Calu3 (cell line): ENCODE results near the gene ULK2. TPM values are rescaled to one million over a fixed set of nuclear protein-coding genes. Genes with fewer than 3 reads are reported as not detected.

ENCODE experiments used
- BruUV-seq: library from RNA; stranded (reverse); fragments of 400-500 nt; replicated peaks from 2 replicates; lab custom pipeline; 2021; lab: Mats Ljungman, UMichigan
- CTCF ChIA-PET: fragments of 300-600 bp; sonication (Branson Sonifier 250); formaldehyde crosslinking; loops from one replicate; lab custom pipeline; 2022; ENCODE audit warnings: antibody characterized with exemption; lab: Charles Lee
- DNase-seq: peaks from one replicate; pipeline ENCODE4 v3.0.0; 2022
- H3K27ac Mint-ChIP-seq: one replicate; pipeline ENCODE4 v1.8.0; 2022; ENCODE audit warnings: mixed read lengths; ENCODE audit not compliant: unreplicated experiment
- H3K27me3 Mint-ChIP-seq: one replicate; pipeline ENCODE4 v1.8.0; 2022; ENCODE audit warnings: mixed read lengths; ENCODE audit not compliant: unreplicated experiment
- H3K36me3 Mint-ChIP-seq: one replicate; pipeline ENCODE4 v1.8.0; 2022; ENCODE audit warnings: mild to moderate bottlenecking, moderate library complexity, mixed read lengths; ENCODE audit not compliant: insufficient read depth, unreplicated experiment
- H3K4me1 Mint-ChIP-seq: one replicate; pipeline ENCODE4 v1.8.0; 2022; ENCODE audit warnings: mild to moderate bottlenecking, low read depth, mixed read lengths; ENCODE audit not compliant: unreplicated experiment
- H3K4me3 Mint-ChIP-seq: one replicate; pipeline ENCODE4 v1.8.0; 2022; ENCODE audit warnings: mild to moderate bottlenecking, low read depth, moderate library complexity, mixed read lengths; ENCODE audit not compliant: unreplicated experiment
- H3K9me3 Mint-ChIP-seq: one replicate; pipeline ENCODE4 v1.8.0; 2022; ENCODE audit warnings: low read depth, mixed read lengths; ENCODE audit not compliant: unreplicated experiment
- CTCF ChIP-seq: fragments of 200-600 bp; IDR thresholded peaks from one replicate; pipeline ENCODE4 v1.8.0; 2022; ENCODE audit warnings: antibody characterized with exemption; ENCODE audit not compliant: unreplicated experiment
- intact Hi-C: fragments of 100-400 bp; cut with micrococcal nuclease; formaldehyde crosslinking; loops from one replicate; pipeline ENCODE4 v1.10.0; 2022; ENCODE audit not compliant: unreplicated experiment
- total RNA-seq: library from RNA; stranded (reverse); gene quantifications from 2 replicates; pipeline ENCODE4 v1.2.3, GENCODE V29; 2022

ULK2 gene
- total RNA-seq, 1 experiment from 2014 or later: 4.7 TPM

- intact Hi-C loops: no loop called here
- CTCF ChIA-PET: no interaction called here
- no peak for DNase-seq
- no peaks in the 10 kb centered on the region for H3K36me3 Mint-ChIP-seq
- peaks cover 14% of the 10 kb centered on the region for H3K4me1 Mint-ChIP-seq
- no TSS peak for BruUV-seq
- no peaks in the 10 kb centered on the region for H3K9me3 Mint-ChIP-seq
- H3K27ac Mint-ChIP-seq: no peak overlapping the region
- peaks cover 12% of the 10 kb centered on the region for H3K27me3 Mint-ChIP-seq
- TF ChIP-seq CTCF: no peak
- no peak overlapping the region for H3K4me3 Mint-ChIP-seq
Observed at GRCh38 chr17:19738757-19739156, 129.0 kb downstream of the ULK2 start.

GRCh38 chr17:19738073-19738449 lies 129.7 kb downstream of the ULK2 start:
- no peaks in the 10 kb centered on the region for H3K9me3 Mint-ChIP-seq

GRCh38 chr17:19737305-19738072 lies 130.2 kb downstream of the ULK2 start:
- Mint-ChIP-seq H3K27me3 (peaks cover 12% of the 10 kb centered on the region), H3K27ac (no peak overlapping the region), H3K4me1 (peaks cover 15% of the 10 kb centered on the region), H3K36me3 (no peaks in the 10 kb centered on the region), H3K9me3 (no peaks in the 10 kb centered on the region), H3K4me3 (no peak overlapping the region)
- intact Hi-C loops: no loop called here
- BruUV-seq: no TSS peak
- no peak for TF ChIP-seq CTCF
- CTCF ChIA-PET: no interaction called here
- no peak for DNase-seq

More at GRCh38 chr17:19738073-19738449, 129.7 kb downstream of the ULK2 start:
- Mint-ChIP-seq H3K36me3 (no peaks in the 10 kb centered on the region), H3K27me3 (peaks cover 12% of the 10 kb centered on the region), H3K27ac (no peak overlapping the region), H3K4me1 (peaks cover 15% of the 10 kb centered on the region), H3K4me3 (no peak overlapping the region)
- no peak for DNase-seq
- BruUV-seq: no TSS peak
- no peak for TF ChIP-seq CTCF
- intact Hi-C loops: no loop called here
- CTCF ChIA-PET: no interaction called here

- intact Hi-C loops: no loop called here
- peak overlapping the region; percentile 59 for H3K27ac Mint-ChIP-seq
- no peaks in the 10 kb centered on the region for H3K36me3 Mint-ChIP-seq
- no TSS peak for BruUV-seq
- H3K4me3 Mint-ChIP-seq: no peak overlapping the region
- peaks cover 12% of the 10 kb centered on the region for H3K27me3 Mint-ChIP-seq
- CTCF ChIA-PET: interaction anchor here (0.6 kb wide), 1 partner anchor 183 kb away, joined by 4 read pairs; no protein-coding TSS in a partner anchor
- no peak for DNase-seq
- H3K9me3 Mint-ChIP-seq: no peaks in the 10 kb centered on the region
- peaks cover 15% of the 10 kb centered on the region for H3K4me1 Mint-ChIP-seq
- TF ChIP-seq CTCF: no peak
Observed at GRCh38 chr17:19736071-19736470, 131.7 kb downstream of the ULK2 start.
